Endothelial cell (in vitro differentiated cells): ENCODE results near the gene VWA8. TPM values are rescaled to one million over a fixed set of nuclear protein-coding genes. Genes with fewer than 3 reads are reported as not detected.

Experiments
- DNase-seq: peaks from one replicate; pipeline ENCODE4 v3.0.0; 2021; ENCODE audit warnings: low spot score
- H3K27ac Mint-ChIP-seq: one replicate; pipeline ENCODE4 v1.8.0; 2021; ENCODE audit warnings: mixed read lengths, inconsistent platforms; ENCODE audit not compliant: unreplicated experiment
- H3K27me3 Mint-ChIP-seq: one replicate; pipeline ENCODE4 v1.8.0; 2021; ENCODE audit warnings: mild to moderate bottlenecking, moderate library complexity, mixed read lengths, inconsistent platforms; ENCODE audit not compliant: unreplicated experiment
- H3K36me3 Mint-ChIP-seq: one replicate; pipeline ENCODE4 v1.8.0; 2021; ENCODE audit warnings: mild to moderate bottlenecking, low read depth, mixed read lengths, inconsistent platforms; ENCODE audit not compliant: unreplicated experiment
- H3K4me1 Mint-ChIP-seq: one replicate; pipeline ENCODE4 v1.8.0; 2021; ENCODE audit warnings: mild to moderate bottlenecking, mixed read lengths, inconsistent platforms; ENCODE audit not compliant: unreplicated experiment
- H3K4me3 Mint-ChIP-seq: one replicate; pipeline ENCODE4 v1.8.0; 2021; ENCODE audit warnings: mild to moderate bottlenecking, mixed read lengths, inconsistent platforms; ENCODE audit not compliant: unreplicated experiment
- H3K9me3 Mint-ChIP-seq: one replicate; pipeline ENCODE4 v1.8.0; 2021; ENCODE audit warnings: mixed read lengths, inconsistent platforms; ENCODE audit not compliant: unreplicated experiment
- CTCF ChIP-seq: fragments of 200-600 bp; sonication (generic); IDR thresholded peaks from one replicate; pipeline ENCODE4 v1.5.0; 2021; ENCODE audit warnings: antibody characterized with exemption; ENCODE audit not compliant: unreplicated experiment
- total RNA-seq: library from RNA; stranded (reverse); fragmentation: NEBNext Ultra II Directional; extraction: Animal tissue kit (Norgen Biotek cat#: 25700); gene quantifications from one replicate; pipeline ENCODE4 v1.2.1, GENCODE V29; 2021; ENCODE audit not compliant: unreplicated experiment

The VWA8 gene
- total RNA-seq, 1 donor from 2014 or later, result 8.2 TPM

GRCh38 chr13:42000846-42001245, 39.9 kb upstream of the VWA8 start:
- no peaks in the 10 kb centered on the region for H3K36me3 Mint-ChIP-seq
- no peak for TF ChIP-seq CTCF
- no peak overlapping the region for H3K4me3 Mint-ChIP-seq
- H3K27me3 Mint-ChIP-seq, result no peaks in the 10 kb centered on the region
- no peak overlapping the region for H3K27ac Mint-ChIP-seq
- DNase-seq, result no peak
- H3K4me1 Mint-ChIP-seq, result no peaks in the 10 kb centered on the region
- H3K9me3 Mint-ChIP-seq, result no peaks in the 10 kb centered on the region

GRCh38 chr13:41997396-41997795, 36.5 kb upstream of the VWA8 start:
- no peak for TF ChIP-seq CTCF
- no peaks in the 10 kb centered on the region for H3K4me1 Mint-ChIP-seq
- H3K9me3 Mint-ChIP-seq, result no peaks in the 10 kb centered on the region
- no peak overlapping the region for H3K4me3 Mint-ChIP-seq
- DNase-seq, result no peak
- no peak overlapping the region for H3K27ac Mint-ChIP-seq
- H3K27me3 Mint-ChIP-seq, result no peaks in the 10 kb centered on the region
- H3K36me3 Mint-ChIP-seq, result no peaks in the 10 kb centered on the region

DNA sequence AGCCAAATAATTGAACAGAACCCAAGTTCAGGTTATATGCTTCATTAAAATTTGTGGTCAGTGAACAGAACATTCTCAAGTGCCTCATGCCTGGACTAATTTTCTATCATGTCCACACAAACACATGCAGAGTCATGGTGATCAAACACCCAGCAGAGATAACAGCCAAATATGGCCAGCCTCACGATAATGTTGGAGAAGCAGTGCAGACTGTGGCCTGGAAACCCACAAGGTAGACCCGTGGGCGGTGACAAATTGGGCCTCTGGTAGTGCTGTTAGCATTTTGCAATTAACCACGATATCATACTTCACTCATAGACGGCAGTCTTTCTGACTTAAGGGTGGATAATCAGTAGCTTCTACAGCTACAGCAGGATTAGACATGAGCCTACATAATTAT, 35.0 kb upstream of the VWA8 start:
- no peak for DNase-seq
- Mint-ChIP-seq H3K4me3 (no peak overlapping the region), H3K9me3 (no peaks in the 10 kb centered on the region), H3K36me3 (no peaks in the 10 kb centered on the region), H3K27ac (no peak overlapping the region), H3K4me1 (no peaks in the 10 kb centered on the region), H3K27me3 (peaks cover 3% of the 10 kb centered on the region)
- no peak for TF ChIP-seq CTCF

DNA sequence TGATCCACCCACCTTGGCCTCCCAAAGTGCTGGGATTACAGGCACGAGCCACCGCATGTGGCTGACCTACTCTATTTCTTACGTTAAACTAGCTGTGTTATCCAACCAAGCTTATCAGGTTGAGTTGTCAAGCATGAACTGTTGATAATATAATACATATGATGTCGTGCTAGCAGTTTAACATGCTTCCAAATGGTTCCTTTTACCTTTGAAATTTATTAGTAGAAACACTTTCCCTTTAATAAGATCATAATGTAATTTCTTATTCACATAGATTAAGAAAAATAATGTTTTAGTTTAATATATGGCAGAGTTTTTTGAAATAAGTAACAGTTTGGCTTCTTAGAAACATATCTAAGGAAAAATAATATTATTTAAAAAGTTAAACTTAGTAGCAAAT, 34.4 kb upstream of the VWA8 start:
- Mint-ChIP-seq H3K36me3 (no peaks in the 10 kb centered on the region), H3K4me3 (no peak overlapping the region), H3K27ac (no peak overlapping the region), H3K27me3 (peaks cover 3% of the 10 kb centered on the region), H3K9me3 (no peaks in the 10 kb centered on the region), H3K4me1 (no peaks in the 10 kb centered on the region)
- TF ChIP-seq CTCF, result no peak
- no peak for DNase-seq

DNA sequence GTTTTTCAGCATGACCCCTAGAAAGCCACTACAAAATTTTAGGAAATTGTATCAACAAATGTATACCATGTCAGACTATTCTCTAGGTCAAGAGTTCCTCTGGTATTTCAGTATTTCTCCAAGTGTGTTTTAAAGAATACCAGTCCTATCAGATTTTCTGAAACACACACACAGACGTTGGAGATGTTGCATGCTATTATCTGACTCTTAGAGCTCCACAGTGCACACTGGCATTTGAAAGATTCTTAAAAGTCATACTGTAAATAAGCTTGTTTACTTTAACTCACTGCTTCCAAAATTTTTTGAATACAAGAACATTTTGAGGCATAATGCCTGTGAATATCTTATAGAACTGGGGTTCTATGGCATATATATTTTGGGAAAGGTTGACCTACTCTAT, 33.8 kb upstream of the VWA8 start:
- H3K27me3 Mint-ChIP-seq, result peaks cover 3% of the 10 kb centered on the region
- no peaks in the 10 kb centered on the region for H3K9me3 Mint-ChIP-seq
- no peak for TF ChIP-seq CTCF
- no peak overlapping the region for H3K4me3 Mint-ChIP-seq
- H3K36me3 Mint-ChIP-seq, result no peaks in the 10 kb centered on the region
- no peak for DNase-seq
- no peaks in the 10 kb centered on the region for H3K4me1 Mint-ChIP-seq
- H3K27ac Mint-ChIP-seq, result no peak overlapping the region
